T-cell (primary cell): ENCODE results near the gene STRN3. TPM values are rescaled to one million over a fixed set of nuclear protein-coding genes. Genes with fewer than 3 reads are reported as not detected.

Source experiments
- ATAC-seq, 4 experiments: fragments of 200-7000 bp in 3 of 4; fragments of 150-1000 bp in 1 of 4; cut with Tn5 transposase; replicated peaks in 1 of 4; 1 replicate in 3 of 4; 2 replicates in 1 of 4; pipeline ENCODE4 v1.10.0; 2021; ENCODE audit warnings: moderate library complexity in 3 of 4, mild to moderate bottlenecking in 2 of 4, moderate number of reproducible peaks in 1 of 4
- CTCF ChIA-PET, 2 donors: fragments of 300-600 bp; sonication (Branson Sonifier 250); formaldehyde crosslinking; loops; one replicate each; lab custom pipeline; 2022; ENCODE audit warnings: antibody characterized with exemption in 2 of 2; lab: Charles Lee
- POLR2A ChIA-PET, 2 donors: fragments of 300-600 bp; sonication (Branson Sonifier 250); formaldehyde crosslinking; loops; one replicate each; lab custom pipeline; 2022; ENCODE audit warnings: antibody characterized with exemption in 2 of 2; lab: Charles Lee
- DNase-seq, 35 experiments: peaks; one replicate each; pipeline versions ENCODE4 v3.0.0 to v3.0.0-alpha.2; 2013 to 2023
- H3K27ac ChIP-seq: one replicate; pipeline ENCODE4 v1.5.1; 2013; ENCODE audit warnings: low read length
- H3K27me3 ChIP-seq, 2 experiments: replicated peaks in 1 of 2; 1 replicate in 1 of 2; 2 replicates in 1 of 2; pipeline versions ENCODE4 v1.6.1 to v1.7.0; 2013; ENCODE audit warnings: low read length in 1 of 2, mixed read lengths in 1 of 2; ENCODE audit not compliant: control insufficient read depth in 2 of 2, insufficient read depth in 2 of 2; ENCODE audit errors: extremely low read depth in 1 of 2
- H3K36me3 ChIP-seq, 2 donors: 1 replicate in 1 of 2; 2 replicates in 1 of 2; pipeline versions ENCODE4 v1.6.1 to v1.7.0; 2013; ENCODE audit warnings: low read length in 1 of 2; ENCODE audit not compliant: control insufficient read depth in 2 of 2, insufficient read depth in 1 of 2; ENCODE audit errors: extremely low read depth in 1 of 2
- H3K4me1 ChIP-seq, 2 experiments: 1 replicate in 1 of 2; 2 replicates in 1 of 2; pipeline versions ENCODE4 v1.6.1 to v1.7.0; 2013; ENCODE audit warnings: low read length in 2 of 2, mixed read lengths in 1 of 2; ENCODE audit not compliant: insufficient read depth in 2 of 2, control insufficient read depth in 1 of 2; ENCODE audit errors: extremely low read depth in 1 of 2
- H3K4me3 ChIP-seq, 2 donors: 1 replicate in 1 of 2; 2 replicates in 1 of 2; pipeline versions ENCODE4 v1.5.1 to v1.7.0; 2013; ENCODE audit warnings: mild to moderate bottlenecking in 2 of 2, low read length in 1 of 2, moderate library complexity in 1 of 2; ENCODE audit not compliant: control insufficient read depth in 1 of 2; ENCODE audit errors: extremely low read depth in 1 of 2
- H3K9me3 ChIP-seq: 2 replicates; pipeline ENCODE4 v1.7.0; 2013
- H3K27ac Mint-ChIP-seq, 2 donors: one replicate each; pipeline ENCODE4 v1.8.0; 2020 to 2021; ENCODE audit warnings: mild to moderate bottlenecking in 2 of 2, mixed read lengths in 2 of 2
- H3K27me3 Mint-ChIP-seq, 2 donors: one replicate each; pipeline ENCODE4 v1.8.0; 2021 to 2022; ENCODE audit warnings: mixed read lengths in 2 of 2
- H3K36me3 Mint-ChIP-seq: one replicate; pipeline ENCODE4 v1.8.0; 2021; ENCODE audit warnings: mixed read lengths
- H3K4me1 Mint-ChIP-seq, 3 donors: one replicate each; pipeline ENCODE4 v1.8.0; 2020 to 2022; ENCODE audit warnings: mixed read lengths in 3 of 3, mild to moderate bottlenecking in 1 of 3
- H3K4me3 Mint-ChIP-seq, 3 donors: one replicate each; pipeline ENCODE4 v1.8.0; 2020 to 2022; ENCODE audit warnings: mild to moderate bottlenecking in 3 of 3, mixed read lengths in 3 of 3, moderate library complexity in 3 of 3
- H3K9me3 Mint-ChIP-seq, 3 donors: one replicate each; pipeline ENCODE4 v1.8.0; 2020 to 2022; ENCODE audit warnings: mixed read lengths in 3 of 3
- WGBS: methylation state at CpG from one replicate; pipeline ENCODE4 v1.1.5; 2013; ENCODE audit warnings: missing lambda C conversion rate; ENCODE audit not compliant: insufficient coverage; 5-methylcytosine and 5-hydroxymethylcytosine counted together
- total RNA-seq, 35 experiments: library from RNA in 6 of 35; stranded (reverse) in 6 of 35; fragments of 120-200 nt in 1 of 35; gene quantifications; one replicate each; pipeline versions ENCODE4 v1.2.1 to v1.2.4 and lab custom pipeline; 2013 to 2026

STRN3 gene
- total RNA-seq, 5 donors from 2014 or later (not counting 1 experiment from before 2014, with no cell fraction given) = 18.4 to 31.4 (median 21.5) TPM

GRCh38 chr14:30893819-30894218 lies 132.4 kb downstream of the STRN3 start:
- Mint-ChIP-seq H3K27ac (no peak overlapping the region), H3K27me3 (no peaks in the 10 kb centered on the region), H3K36me3 (peaks cover 33% of the 10 kb centered on the region), H3K4me1 (peaks cover 0 to 2% (median 0%) of the 10 kb centered on the region in 3 donors), H3K9me3 (no peaks in the 10 kb centered on the region), H3K4me3 (no peak overlapping the region)
- ChIA-PET POLR2A (no interaction called here), CTCF (no interaction called here)
- no CpG with 5 or more reads among the region's 2 CpGs for WGBS
- ATAC-seq (no peak), DNase-seq (no peak)
- no peaks in the 10 kb centered on the region for H3K9me3 ChIP-seq
- H3K36me3 ChIP-seq = peaks cover 3 to 17% of the 10 kb centered on the region in 2 donors
- H3K4me3 ChIP-seq = no peak overlapping the region
- H3K4me1 ChIP-seq = no peaks in the 10 kb centered on the region
- H3K27me3 ChIP-seq = no peaks in the 10 kb centered on the region
- no peak overlapping the region for H3K27ac ChIP-seq

DNA sequence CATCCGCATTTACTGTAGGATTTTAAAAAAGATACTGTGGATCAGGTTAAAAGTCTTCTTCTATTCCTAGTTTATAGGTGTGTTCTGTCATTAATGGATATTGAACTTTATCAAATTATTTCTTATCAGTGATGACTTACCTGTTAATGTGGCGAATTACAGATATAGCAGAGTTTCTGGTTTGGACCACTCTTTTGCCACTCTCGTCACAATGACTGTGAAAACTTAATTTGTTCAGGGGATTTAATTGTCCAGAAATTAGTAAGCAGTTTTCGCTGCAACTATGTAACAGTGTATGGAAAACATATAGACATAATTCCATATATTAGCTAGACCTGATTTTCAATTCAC lies 137.0 kb downstream of the STRN3 start:
- Histone ChIP-seq H3K27ac (no peak overlapping the region), H3K4me1 (no peaks in the 10 kb centered on the region), H3K27me3 (no peaks in the 10 kb centered on the region), H3K4me3 (no peak overlapping the region), H3K36me3 (no peaks in the 10 kb centered on the region), H3K9me3 (no peaks in the 10 kb centered on the region)
- CTCF ChIA-PET = no interaction called here
- WGBS = no CpG with 5 or more reads among the region's 4 CpGs
- Mint-ChIP-seq H3K4me3 (no peak overlapping the region), H3K36me3 (peaks cover 3% of the 10 kb centered on the region), H3K27me3 (no peaks in the 10 kb centered on the region), H3K4me1 (peaks cover 0 to 7% (median 0%) of the 10 kb centered on the region in 3 donors), H3K9me3 (no peaks in the 10 kb centered on the region), H3K27ac (no peak overlapping the region)
- ATAC-seq (no peak), DNase-seq (no peak)
- POLR2A ChIA-PET = no interaction called here

GRCh38 chr14:30888480-30889243 lies 137.5 kb downstream of the STRN3 start:
- WGBS = no CpG with 5 or more reads among the region's 5 CpGs
- no peak overlapping the region for H3K4me3 Mint-ChIP-seq
- H3K4me3 ChIP-seq = no peak overlapping the region
- CTCF ChIA-PET = no interaction called here
- no peaks in the 10 kb centered on the region for H3K4me1 ChIP-seq
- H3K4me1 Mint-ChIP-seq = peaks cover 0 to 7% (median 0%) of the 10 kb centered on the region in 3 donors
- no peak for ATAC-seq
- no peaks in the 10 kb centered on the region for H3K36me3 ChIP-seq
- no peak for DNase-seq
- H3K27me3 Mint-ChIP-seq = no peaks in the 10 kb centered on the region
- no peak overlapping the region for H3K27ac ChIP-seq
- POLR2A ChIA-PET = no interaction called here
- peaks cover 3% of the 10 kb centered on the region for H3K36me3 Mint-ChIP-seq
- no peaks in the 10 kb centered on the region for H3K27me3 ChIP-seq
- no peaks in the 10 kb centered on the region for H3K9me3 ChIP-seq
- H3K27ac Mint-ChIP-seq = no peak overlapping the region
- no peaks in the 10 kb centered on the region for H3K9me3 Mint-ChIP-seq

DNA sequence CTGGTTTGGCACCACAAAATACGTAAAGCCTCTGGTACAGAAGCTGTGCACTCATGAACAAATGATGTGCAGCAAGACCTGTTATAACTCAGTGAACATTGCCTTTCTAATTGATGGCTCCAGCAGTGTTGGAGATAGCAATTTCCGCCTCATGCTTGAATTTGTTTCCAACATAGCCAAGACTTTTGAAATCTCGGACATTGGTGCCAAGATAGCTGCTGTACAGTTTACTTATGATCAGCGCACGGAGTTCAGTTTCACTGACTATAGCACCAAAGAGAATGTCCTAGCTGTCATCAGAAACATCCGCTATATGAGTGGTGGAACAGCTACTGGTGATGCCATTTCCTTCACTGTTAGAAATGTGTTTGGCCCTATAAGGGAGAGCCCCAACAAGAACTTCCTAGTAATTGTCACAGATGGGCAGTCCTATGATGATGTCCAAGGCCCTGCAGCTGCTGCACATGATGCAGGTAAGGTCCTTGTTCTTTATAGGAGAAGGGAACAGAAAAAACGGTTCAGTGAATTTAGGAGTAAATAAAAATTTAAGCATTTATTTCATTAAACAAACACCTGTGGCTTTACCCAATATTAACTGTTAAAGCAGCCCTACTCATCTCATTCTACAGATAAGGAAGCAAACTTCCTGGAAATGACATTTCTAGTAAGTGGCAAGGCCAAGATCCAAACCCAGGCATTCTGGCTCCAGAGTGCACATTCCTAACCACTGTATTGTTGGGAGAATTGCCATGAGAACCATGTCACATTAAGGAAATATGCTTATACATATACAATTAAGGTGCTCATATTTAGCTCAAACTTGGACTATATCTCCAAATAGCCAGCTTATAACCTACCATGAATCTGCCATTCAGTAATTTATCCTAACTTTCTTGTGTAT lies 140.1 kb downstream of the STRN3 start:
- H3K27ac Mint-ChIP-seq = no peak overlapping the region
- peaks cover 0 to 7% (median 0%) of the 10 kb centered on the region in 3 donors for H3K4me1 Mint-ChIP-seq
- Histone ChIP-seq H3K9me3 (no peaks in the 10 kb centered on the region), H3K36me3 (no peaks in the 10 kb centered on the region), H3K4me1 (no peaks in the 10 kb centered on the region), H3K4me3 (no peak overlapping the region), H3K27me3 (no peaks in the 10 kb centered on the region), H3K27ac (no peak overlapping the region)
- H3K36me3 Mint-ChIP-seq = no peaks in the 10 kb centered on the region
- no peak for ATAC-seq
- H3K4me3 Mint-ChIP-seq = no peak overlapping the region
- no peak for DNase-seq
- POLR2A ChIA-PET = no interaction called here
- WGBS = 100% methylated on average over 5 of the region's 7 CpGs
- no peaks in the 10 kb centered on the region for H3K9me3 Mint-ChIP-seq
- H3K27me3 Mint-ChIP-seq = no peaks in the 10 kb centered on the region
- CTCF ChIA-PET = no interaction called here

- no peak overlapping the region for H3K27ac ChIP-seq
- ChIA-PET POLR2A (no interaction called here), CTCF (no interaction called here)
- no peak overlapping the region for H3K4me3 ChIP-seq
- no peaks in the 10 kb centered on the region for H3K27me3 ChIP-seq
- Mint-ChIP-seq H3K9me3 (no peaks in the 10 kb centered on the region), H3K36me3 (no peaks in the 10 kb centered on the region), H3K27ac (no peak overlapping the region), H3K4me1 (peaks cover 0 to 7% (median 0%) of the 10 kb centered on the region in 3 donors), H3K4me3 (no peak overlapping the region), H3K27me3 (no peaks in the 10 kb centered on the region)
- no peaks in the 10 kb centered on the region for H3K4me1 ChIP-seq
- H3K36me3 ChIP-seq = no peaks in the 10 kb centered on the region
- no peak for DNase-seq
- no peaks in the 10 kb centered on the region for H3K9me3 ChIP-seq
- no peak for ATAC-seq
- WGBS = 88% methylated on average over 1 of the region's 3 CpGs
Observed at GRCh38 chr14:30884901-30885300, 141.3 kb downstream of the STRN3 start.

GRCh38 chr14:30883508-30884294 lies 142.5 kb downstream of the STRN3 start:
- no peaks in the 10 kb centered on the region for H3K36me3 ChIP-seq
- no peak for ATAC-seq
- Mint-ChIP-seq H3K27me3 (peaks cover 0 to 2% of the 10 kb centered on the region in 2 donors), H3K27ac (no peak overlapping the region), H3K9me3 (no peaks in the 10 kb centered on the region), H3K4me3 (no peak overlapping the region), H3K36me3 (no peaks in the 10 kb centered on the region), H3K4me1 (peaks cover 0 to 7% (median 0%) of the 10 kb centered on the region in 3 donors)
- peaks cover 0 to under 1% of the 10 kb centered on the region in 2 experiments for H3K27me3 ChIP-seq
- H3K27ac ChIP-seq = no peak overlapping the region
- no peaks in the 10 kb centered on the region for H3K9me3 ChIP-seq
- 93% methylated on average over 5 of the region's 6 CpGs for WGBS
- no peak for DNase-seq
- ChIA-PET POLR2A (interaction anchor here in 1 of 2 donors (0.6 kb wide), 1 partner anchor 236 kb away, joined by 3 read pairs; no protein-coding TSS in a partner anchor), CTCF (no interaction called here)
- H3K4me3 ChIP-seq = no peak overlapping the region
- no peaks in the 10 kb centered on the region for H3K4me1 ChIP-seq
